NCI-H226 (cell line): ENCODE results near the gene KRT31.
A peak's percentile ranks its signal among the peaks of the same experiment; 100 is the strongest.
"Not testable (repeated sequence)": the region's sequence is repeated elsewhere in the genome, so short reads cannot be mapped to it uniquely, and the experiment has no call there.

ENCODE experiments used
- DNase-seq: peaks from one replicate; pipeline ENCODE4 v3.0.0-alpha.2; 2015

The KRT31 gene

GRCh38 chr17:41417127-41417526, 19.7 kb upstream of the KRT31 start:
- DNase-seq, result no peak

- no peak for DNase-seq
These were observed 19.1 kb upstream of the KRT31 start for GRCh38 chr17:41416479-41416878.

GRCh38 chr17:41415833-41416335, 18.5 kb upstream of the KRT31 start:
- DNase-seq, result peak; percentile 68

- DNase-seq, result no peak
These were observed 18.0 kb upstream of the KRT31 start for GRCh38 chr17:41415411-41415810.

- DNase-seq, result no peak
These were observed 16.6 kb upstream of the KRT31 start for GRCh38 chr17:41413982-41414381.

- DNase-seq, result no peak
These were observed 16.0 kb upstream of the KRT31 start for GRCh38 chr17:41413353-41413957.

- DNase-seq, result no peak
These were observed 13.8 kb upstream of the KRT31 start for GRCh38 chr17:41411072-41411840.

GRCh38 chr17:41407226-41407625, 9.8 kb upstream of the KRT31 start:
- DNase-seq, result no peak

- DNase-seq, result no peak
These were observed 8.8 kb upstream of the KRT31 start for GRCh38 chr17:41406205-41406604.

GRCh38 chr17:41404024-41404671, 6.7 kb upstream of the KRT31 start:
- DNase-seq, result peak; percentile 65

GRCh38 chr17:41403404-41404023, 6.1 kb upstream of the KRT31 start:
- DNase-seq, result no peak

- no peak for DNase-seq
These were observed 4.8 kb upstream of the KRT31 start for GRCh38 chr17:41402161-41402560.

- DNase-seq, result no peak
These were observed 1.1 kb downstream of the KRT31 start for GRCh38 chr17:41396340-41396739.

- DNase-seq, result no peak
These were observed 1.8 kb downstream of the KRT31 start for GRCh38 chr17:41395611-41396010.

GRCh38 chr17:41395044-41395443, 2.4 kb downstream of the KRT31 start:
- DNase-seq, result not testable (repeated sequence)

GRCh38 chr17:41394254-41394996, 3.0 kb downstream of the KRT31 start:
- DNase-seq, result no peak

GRCh38 chr17:41393826-41394225, 3.6 kb downstream of the KRT31 start:
- DNase-seq, result no peak

- no peak for DNase-seq
These were observed 4.1 kb downstream of the KRT31 start for GRCh38 chr17:41393294-41393693.

- peak; percentile 11 for DNase-seq
These were observed 5.1 kb downstream of the KRT31 start for GRCh38 chr17:41392278-41392677.

- DNase-seq, result no peak
These were observed 5.9 kb downstream of the KRT31 start for GRCh38 chr17:41391535-41391934.

- no peak for DNase-seq
These were observed 6.9 kb downstream of the KRT31 start for GRCh38 chr17:41390411-41390938.

- no peak for DNase-seq
These were observed 9.7 kb downstream of the KRT31 start for GRCh38 chr17:41387670-41388069.
